Inflammatory macrophage treated with lipopolysaccharide for 1 hour (primary cell): ENCODE data around the gene BCORL1.

Experiments used
- DNase-seq, 2 donors: peaks; one replicate each; pipeline ENCODE4 v3.0.0-alpha.2; 2020 to 2022

BCORL1 gene

GRCh38 chrX:129961180-129962083 lies 21.0 kb upstream of the BCORL1 start:
- DNase-seq, result peak; percentile 47 to 50

GRCh38 chrX:129963729-129964128 lies 18.7 kb upstream of the BCORL1 start:
- DNase-seq, result no peak

- DNase-seq, result no peak
These were observed 17.3 kb upstream of the BCORL1 start for GRCh38 chrX:129965166-129965565.

- no peak for DNase-seq
These were observed 13.5 kb upstream of the BCORL1 start for GRCh38 chrX:129968968-129969367.

- DNase-seq, result no peak
These were observed 6.0 kb upstream of the BCORL1 start for GRCh38 chrX:129976441-129976840.

- DNase-seq, result no peak
These were observed 3.1 kb upstream of the BCORL1 start for GRCh38 chrX:129979207-129979920.

GRCh38 chrX:129980001-129980401 lies 2.4 kb upstream of the BCORL1 start:
- DNase-seq, result peak; percentile 18 to 39

- DNase-seq, result no peak
These were observed 1.8 kb upstream of the BCORL1 start for GRCh38 chrX:129980540-129981199.

- no peak for DNase-seq
These were observed 1.3 kb upstream of the BCORL1 start for GRCh38 chrX:129981200-129981553.

- no peak for DNase-seq
These were observed 609 bp upstream of the BCORL1 start for GRCh38 chrX:129981752-129982299.

- no peak for DNase-seq
These were observed 1.2 kb downstream of the BCORL1 start for GRCh38 chrX:129983575-129984110.

GRCh38 chrX:129984111-129984958 lies 1.9 kb downstream of the BCORL1 start:
- no peak for DNase-seq

- DNase-seq, result no peak
These were observed 5.4 kb downstream of the BCORL1 start for GRCh38 chrX:129987871-129988270.

- no peak for DNase-seq
These were observed 9.7 kb downstream of the BCORL1 start for GRCh38 chrX:129992181-129992580.

GRCh38 chrX:129996120-129996519 lies 13.7 kb downstream of the BCORL1 start:
- DNase-seq, result no peak

GRCh38 chrX:129997086-129997485 lies 14.7 kb downstream of the BCORL1 start:
- peak; percentile 42 to 47 for DNase-seq

GRCh38 chrX:129998021-129998420 lies 15.6 kb downstream of the BCORL1 start:
- peak; percentile 64 to 78 for DNase-seq

- DNase-seq, result no peak
These were observed 19.5 kb downstream of the BCORL1 start for GRCh38 chrX:130001893-130002292.

GRCh38 chrX:130002541-130002940 lies 20.1 kb downstream of the BCORL1 start:
- DNase-seq, result no peak

GRCh38 chrX:130005089-130005807 lies 22.8 kb downstream of the BCORL1 start:
- no peak for DNase-seq

GRCh38 chrX:130009658-130010223 lies 27.3 kb downstream of the BCORL1 start:
- no peak for DNase-seq
